A549 (cell line): ENCODE measurements around the gene PRKCE.

Experiments used
- CTCF ChIP-seq: fragments of >200 bp; sonication (Bioruptor Twin); formaldehyde crosslinking; IDR thresholded peaks from 3 replicates; pipeline ENCODE4 v1.5.1; 2016
- POLR2A ChIP-seq: IDR thresholded peaks from 2 replicates; pipeline ENCODE4 v1.6.1; 2012; ENCODE audit warnings: mild to moderate bottlenecking, low read length
- POLR2AphosphoS2 ChIP-seq: conservative IDR thresholded peaks from 2 replicates; pipeline ENCODE4 v1.6.1; 2012; ENCODE audit warnings: low read length, improper control_type of control experiment, inconsistent platforms
- RAD21 ChIP-seq, 2 experiments: fragments of >200 bp in 1 of 2; sonication (Bioruptor Twin) in 1 of 2; formaldehyde crosslinking in 1 of 2; IDR thresholded peaks in 1 of 2; conservative IDR thresholded peaks in 1 of 2; 2 replicates in 1 of 2; 3 replicates in 1 of 2; pipeline ENCODE4 v1.6.1; 2012 to 2018; ENCODE audit warnings: inconsistent platforms in 1 of 2

- TF ChIP-seq CTCF (no peak), POLR2AphosphoS2 (no peak), POLR2A (no peak), RAD21 (conservative IDR thresholded peaks at IDR 0.05 in 1 of 2, IDR thresholded peaks at IDR 0.05 in 1 of 2) (no peak)
Observed at GRCh38 chr2:45975752-45976517, 324.5 kb downstream of the PRKCE start.
